ENCODE results near the gene C5orf58.

Gene C5orf58

GRCh38 chr5:170286386-170286925, 53.7 kb downstream of the C5orf58 start:
- DNase-seq: no peak

- no peak for DNase-seq
Measured at GRCh38 chr5:170287532-170287931, 54.7 kb downstream of the C5orf58 start.

- no peak for DNase-seq
Measured at GRCh38 chr5:170288151-170288550, 55.4 kb downstream of the C5orf58 start.

- no peak for DNase-seq
Measured at GRCh38 chr5:170288551-170288950, 55.8 kb downstream of the C5orf58 start.

GRCh38 chr5:170289121-170289520, 56.3 kb downstream of the C5orf58 start:
- no peak for DNase-seq

- no peak for DNase-seq
Measured at GRCh38 chr5:170289764-170290163, 57.0 kb downstream of the C5orf58 start.

- DNase-seq: no peak
Measured at GRCh38 chr5:170290498-170290897, 57.7 kb downstream of the C5orf58 start.

- DNase-seq: no peak
Measured at GRCh38 chr5:170292179-170293104, 59.7 kb downstream of the C5orf58 start.

- DNase-seq: no peak
Measured at GRCh38 chr5:170293273-170293672, 60.5 kb downstream of the C5orf58 start.

- DNase-seq: no peak
Measured at GRCh38 chr5:170294057-170294456, 61.3 kb downstream of the C5orf58 start.

- no peak for DNase-seq
Measured at GRCh38 chr5:170294556-170294955, 61.8 kb downstream of the C5orf58 start.

Measured in NCI-H1092 treated with DMSO at 0.1 percent for 48 hours (cell line).